Transverse colon (tissue), 4 donors: ENCODE results near the gene TSPAN5.

Experiments
- EP300 ChIP-seq: sonication (generic); formaldehyde crosslinking; IDR thresholded peaks from one replicate; pipeline ENCODE4 v1.6.1; 2017; ENCODE audit warnings: antibody characterized with exemption, low read depth
- POLR2A ChIP-seq: fragments of 450-650 bp; IDR thresholded peaks from one replicate; pipeline ENCODE4 v1.6.1; 2016; ENCODE audit warnings: antibody characterized with exemption, mild to moderate bottlenecking, moderate library complexity
- POLR2AphosphoS5 ChIP-seq, 3 donors: sonication (generic); formaldehyde crosslinking; IDR thresholded peaks; one replicate each; pipeline ENCODE4 v1.6.1; 2016; ENCODE audit warnings: antibody characterized with exemption in 3 of 3
- TF ChIP-seq, protein P1 (sequence below), 5 experiments: fragments of 200-600 bp in 3 of 5; fragments of 450-650 bp in 2 of 5; sonication (generic) in 3 of 5; IDR thresholded peaks; 1 replicate in 2 of 5; 2 replicates in 3 of 5; pipeline ENCODE4 v1.5.1; 2016 to 2017; ENCODE audit warnings: antibody characterized with exemption in 5 of 5, inconsistent platforms in 3 of 5, mild to moderate bottlenecking in 2 of 5, moderate library complexity in 1 of 5

DNA sequence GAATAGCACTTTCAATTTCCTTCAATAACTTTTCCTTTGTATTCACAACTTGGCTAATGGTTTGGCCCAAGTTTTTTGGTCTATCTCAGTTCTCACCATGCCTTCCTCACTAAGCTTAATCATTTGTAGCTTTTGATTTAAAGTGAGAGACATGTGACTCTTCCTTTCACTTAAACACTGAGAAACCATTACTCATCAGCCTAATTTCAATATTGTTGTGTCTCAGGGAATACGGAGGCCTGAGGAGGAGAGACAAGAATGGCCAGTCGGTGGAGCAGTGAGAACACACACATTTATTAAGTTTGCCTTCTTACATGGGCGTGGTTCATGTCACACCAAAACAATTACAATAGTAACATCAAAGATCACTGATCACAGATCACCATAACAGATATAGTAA is 56.7 kb downstream of the TSPAN5 start:
- TF ChIP-seq, protein P1, sequence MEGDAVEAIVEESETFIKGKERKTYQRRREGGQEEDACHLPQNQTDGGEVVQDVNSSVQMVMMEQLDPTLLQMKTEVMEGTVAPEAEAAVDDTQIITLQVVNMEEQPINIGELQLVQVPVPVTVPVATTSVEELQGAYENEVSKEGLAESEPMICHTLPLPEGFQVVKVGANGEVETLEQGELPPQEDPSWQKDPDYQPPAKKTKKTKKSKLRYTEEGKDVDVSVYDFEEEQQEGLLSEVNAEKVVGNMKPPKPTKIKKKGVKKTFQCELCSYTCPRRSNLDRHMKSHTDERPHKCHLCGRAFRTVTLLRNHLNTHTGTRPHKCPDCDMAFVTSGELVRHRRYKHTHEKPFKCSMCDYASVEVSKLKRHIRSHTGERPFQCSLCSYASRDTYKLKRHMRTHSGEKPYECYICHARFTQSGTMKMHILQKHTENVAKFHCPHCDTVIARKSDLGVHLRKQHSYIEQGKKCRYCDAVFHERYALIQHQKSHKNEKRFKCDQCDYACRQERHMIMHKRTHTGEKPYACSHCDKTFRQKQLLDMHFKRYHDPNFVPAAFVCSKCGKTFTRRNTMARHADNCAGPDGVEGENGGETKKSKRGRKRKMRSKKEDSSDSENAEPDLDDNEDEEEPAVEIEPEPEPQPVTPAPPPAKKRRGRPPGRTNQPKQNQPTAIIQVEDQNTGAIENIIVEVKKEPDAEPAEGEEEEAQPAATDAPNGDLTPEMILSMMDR (IDR thresholded peaks at IDR 0.05) = no peak
- TF ChIP-seq EP300 (no peak), POLR2A (no peak), POLR2AphosphoS5 (IDR thresholded peaks at IDR 0.05) (no peak)
